SK-N-SH treated with all-trans-retinoic acid at 6 μM for 48 hours (cell line): ENCODE results near the gene TRAF7.
"Not testable (repeated sequence)": the region's sequence is repeated elsewhere in the genome, so short reads cannot be mapped to it uniquely, and the experiment has no call there.

Source experiments
- ATAC-seq: fragments of 200-7000 bp; cut with Tn5 transposase; 3 replicates; pipeline ENCODE4 v1.9.1; 2020; ENCODE audit warnings: mild to moderate bottlenecking, moderate library complexity
- ARNTL ChIP-seq: fragments of 450-650 bp; formaldehyde crosslinking; IDR thresholded peaks from 2 replicates; pipeline ENCODE4 v1.5.0; 2020; ENCODE audit warnings: low read depth, mild to moderate bottlenecking, moderate library complexity, borderline replicate concordance
- BACH2 ChIP-seq: fragments of 250-450 bp; sonication (Bioruptor Pico); IDR thresholded peaks from 2 replicates; pipeline ENCODE4 v1.9.0; 2021; ENCODE audit warnings: mild to moderate bottlenecking, borderline replicate concordance
- CSDC2 ChIP-seq: fragments of 250-450 bp; sonication (Bioruptor Pico); IDR thresholded peaks from 2 replicates; pipeline ENCODE4 v1.5.0; 2020; ENCODE audit warnings: mild to moderate bottlenecking, moderate library complexity
- CSRNP3 ChIP-seq: fragments of 250-450 bp; sonication (Bioruptor Pico); IDR thresholded peaks from 2 replicates; pipeline ENCODE4 v1.5.1; 2021; ENCODE audit warnings: mild to moderate bottlenecking, moderate library complexity
- GLIS3 ChIP-seq: fragments of 250-450 bp; sonication (Bioruptor Pico); IDR thresholded peaks from 2 replicates; pipeline ENCODE4 v1.5.0; 2020; ENCODE audit warnings: mild to moderate bottlenecking, moderate library complexity
- PATZ1 ChIP-seq: fragments of 250-450 bp; sonication (Bioruptor Pico); IDR thresholded peaks from 2 replicates; pipeline ENCODE4 v1.8.0; 2020; ENCODE audit warnings: mild to moderate bottlenecking, moderate library complexity, borderline replicate concordance
- RARB ChIP-seq: fragments of 250-450 bp; sonication (Bioruptor Pico); IDR thresholded peaks from 2 replicates; pipeline ENCODE4 v1.8.0; 2021; ENCODE audit warnings: mild to moderate bottlenecking, moderate library complexity
- TOX ChIP-seq: fragments of 250-450 bp; sonication (Bioruptor Pico); IDR thresholded peaks from 2 replicates; pipeline ENCODE4 v1.8.0; 2021; ENCODE audit warnings: mild to moderate bottlenecking, moderate library complexity, borderline replicate concordance
- ZNF565 ChIP-seq: fragments of 450-650 bp; formaldehyde crosslinking; conservative IDR thresholded peaks from 2 replicates; pipeline ENCODE4 v1.5.0; 2020; ENCODE audit warnings: low read depth, mild to moderate bottlenecking, moderate library complexity

The TRAF7 gene

GRCh38 chr16:2155091-2155950, at the start of gene TRAF7:
TSS of gene TRAF7 (plus strand) at chr16:2155782. CDS start at chr16:2163921, 8,139 bp downstream.
- peak; percentile 88 for ATAC-seq
- TF ChIP-seq BACH2 (no peak), RARB (0 out of 2 replicates have a peak, but pooled peaks have one; percentile 71), CSDC2 (CRISPR knock-in tag) (no peak), PATZ1 (CRISPR knock-in tag) (peak; percentile 60; the same call in 1 of the 2 replicates), ZNF565 (CRISPR knock-in tag) (no peak), TOX (CRISPR knock-in tag) (peak; percentile 81), GLIS3 (CRISPR knock-in tag) (peak; percentile 84; the same call in 1 of the 2 replicates), ARNTL (no peak), CSRNP3 (CRISPR knock-in tag) (peak; percentile 71; the same call in 1 of the 2 replicates)

- ATAC-seq = not testable (repeated sequence)
Measured at GRCh38 chr16:2106211-2106610, 49.4 kb upstream of the TRAF7 start.

- ATAC-seq = peak; percentile 24; the same call in 2 of the 3 replicates
Measured at GRCh38 chr16:2107121-2107790, 48.3 kb upstream of the TRAF7 start.

GRCh38 chr16:2107791-2108125, 47.8 kb upstream of the TRAF7 start:
- peak; percentile 13; the same call in 2 of the 3 replicates for ATAC-seq

GRCh38 chr16:2108446-2109270, 46.9 kb upstream of the TRAF7 start:
- not testable (repeated sequence) for ATAC-seq

- not testable (repeated sequence) for ATAC-seq
Measured at GRCh38 chr16:2109271-2109580, 46.4 kb upstream of the TRAF7 start.

- not testable (repeated sequence) for ATAC-seq
Measured at GRCh38 chr16:2109872-2110271, 45.7 kb upstream of the TRAF7 start.

GRCh38 chr16:2110332-2111008, 45.1 kb upstream of the TRAF7 start:
- not testable (repeated sequence) for ATAC-seq

GRCh38 chr16:2111009-2111353, 44.6 kb upstream of the TRAF7 start:
- not testable (repeated sequence) for ATAC-seq

- ATAC-seq = not testable (repeated sequence)
Measured at GRCh38 chr16:2111412-2112335, 43.9 kb upstream of the TRAF7 start.

- ATAC-seq = not testable (repeated sequence)
Measured at GRCh38 chr16:2112539-2113106, 43.0 kb upstream of the TRAF7 start.

GRCh38 chr16:2114225-2114624, 41.4 kb upstream of the TRAF7 start:
- not testable (repeated sequence) for ATAC-seq

GRCh38 chr16:2114885-2115590, 40.5 kb upstream of the TRAF7 start:
- ATAC-seq = not testable (repeated sequence)
